Astrocyte of the hippocampus (primary cell): ENCODE data around the gene SAMD13.
A peak's percentile ranks its signal among the peaks of the same experiment; 100 is the strongest.

Source experiments
- DNase-seq: peaks from one replicate; pipeline ENCODE4 v3.0.0; 2011; ENCODE audit warnings: low read depth, low spot score

Gene SAMD13

GRCh38 chr1:84370831-84371394 lies 69.4 kb downstream of the SAMD13 start:
- DNase-seq = peak; percentile 79

GRCh38 chr1:84373436-84374141 lies 72.1 kb downstream of the SAMD13 start:
- DNase-seq = no peak

GRCh38 chr1:84374991-84375696 lies 73.6 kb downstream of the SAMD13 start:
- no peak for DNase-seq

GRCh38 chr1:84376000-84376910 lies 74.7 kb downstream of the SAMD13 start:
- no peak for DNase-seq

GRCh38 chr1:84377480-84378095 lies 76.1 kb downstream of the SAMD13 start:
- DNase-seq = peak; percentile 92

- DNase-seq = peak; percentile 64
Observed at GRCh38 chr1:84379138-84379916, 77.8 kb downstream of the SAMD13 start.

- DNase-seq = no peak
Observed at GRCh38 chr1:84379917-84380180, 78.3 kb downstream of the SAMD13 start.

- DNase-seq = no peak
Observed at GRCh38 chr1:84382127-84382526, 80.6 kb downstream of the SAMD13 start.

- no peak for DNase-seq
Observed at GRCh38 chr1:84385347-84385746, 83.8 kb downstream of the SAMD13 start.

- no peak for DNase-seq
Observed at GRCh38 chr1:84386716-84387479, 85.4 kb downstream of the SAMD13 start.

GRCh38 chr1:84387480-84388163 lies 86.1 kb downstream of the SAMD13 start:
- no peak for DNase-seq

- DNase-seq = no peak
Observed at GRCh38 chr1:84390226-84390625, 88.7 kb downstream of the SAMD13 start.

- DNase-seq = no peak
Observed at GRCh38 chr1:84398175-84399155, 97.0 kb downstream of the SAMD13 start, which contains the start of gene DNASE2B. Gene DNASE2B, plus strand, starts transcription at chr1:84398484. Its CDS starts 81 bp downstream, at chr1:84398565.
